PFSK-1 (cell line): ENCODE results near the gene HARS2.

Source experiments
- REST ChIP-seq, 2 experiments: IDR thresholded peaks; 2 replicates each; pipeline versions ENCODE4 v1.6.1 to v1.8.0; 2011 to 2012; ENCODE audit warnings: low read depth in 2 of 2, low read length in 2 of 2, control low read depth in 1 of 2, inconsistent platforms in 1 of 2, mild to moderate bottlenecking in 1 of 2, moderate library complexity in 1 of 2; ENCODE audit not compliant: insufficient read depth in 1 of 2
- SIN3A ChIP-seq: IDR thresholded peaks from 2 replicates; pipeline ENCODE4 v1.6.1; 2012; ENCODE audit warnings: mild to moderate bottlenecking, low read length, moderate library complexity, borderline replicate concordance; ENCODE audit not compliant: insufficient read depth
- TAF1 ChIP-seq: IDR thresholded peaks from 2 replicates; pipeline ENCODE4 v1.6.1; 2012; ENCODE audit warnings: low read length, control low read depth, borderline replicate concordance; ENCODE audit not compliant: insufficient read depth

GRCh38 chr5:140673187-140673976 is 17.9 kb upstream of the HARS2 start, which contains the start of gene DND1:
- TF ChIP-seq TAF1 (no peak), REST (IDR thresholded peaks at IDR 0.05; ENCODE audit: insufficient read depth in 1 of 2, low read depth in 2 of 2, low read length in 2 of 2) (no peak), SIN3A (no peak)
